IPS-18c (cell line): ENCODE data around the gene ADAMTS19.

Source experiments
- H3K4me3 ChIP-seq: 2 replicates; pipeline ENCODE4 v1.7.0; 2013; ENCODE audit warnings: low read depth, mild to moderate bottlenecking, low read length, moderate library complexity; ENCODE audit not compliant: insufficient read depth
- H3K9me3 ChIP-seq: one replicate; pipeline ENCODE4 v1.6.1; 2013; ENCODE audit warnings: mild to moderate bottlenecking, low read length, moderate library complexity; ENCODE audit not compliant: control insufficient read depth, insufficient read depth

ADAMTS19 gene

GRCh38 chr5:129460936-129461710, 1.0 kb downstream of the ADAMTS19 start:
- H3K4me3 ChIP-seq, result peak overlapping the region; percentile 67
- no peaks in the 10 kb centered on the region for H3K9me3 ChIP-seq

DNA sequence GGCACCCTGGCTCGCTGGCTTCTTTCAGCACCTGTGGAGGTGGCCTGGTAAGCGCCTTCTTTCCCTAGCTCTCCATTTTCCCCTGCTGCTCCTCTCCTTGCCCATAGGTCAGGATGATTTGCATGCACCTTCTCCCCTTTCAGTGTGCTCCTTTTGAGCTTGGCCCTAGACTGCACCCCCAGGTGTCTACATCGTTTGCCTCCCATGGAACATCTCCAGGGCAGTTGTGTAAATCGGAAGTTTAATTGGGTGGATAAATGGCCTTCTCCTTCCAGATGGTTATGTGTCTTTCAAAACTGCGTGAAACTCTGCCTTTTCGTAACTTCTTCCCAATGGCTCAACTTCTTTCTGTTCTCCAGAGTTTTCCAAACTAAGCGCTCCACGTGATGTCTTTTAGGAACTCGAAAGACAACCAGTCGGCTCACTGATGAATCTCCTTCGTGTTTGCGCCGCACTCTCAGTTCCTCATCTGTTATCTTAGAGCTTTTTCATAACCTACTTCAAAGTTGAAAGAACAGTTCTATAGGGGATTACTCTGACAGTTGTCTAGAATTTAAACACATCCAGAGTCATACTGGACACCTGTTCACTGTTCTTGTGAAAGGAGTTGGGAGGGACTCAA, 1.7 kb downstream of the ADAMTS19 start:
- Histone ChIP-seq H3K9me3 (no peaks in the 10 kb centered on the region), H3K4me3 (peak overlapping the region; percentile 67)

GRCh38 chr5:129465776-129466344, 5.8 kb downstream of the ADAMTS19 start:
- no peak overlapping the region for H3K4me3 ChIP-seq
- no peaks in the 10 kb centered on the region for H3K9me3 ChIP-seq

- Histone ChIP-seq H3K9me3 (no peaks in the 10 kb centered on the region), H3K4me3 (no peak overlapping the region)
These were observed 14.4 kb downstream of the ADAMTS19 start for GRCh38 chr5:129474544-129474943.

DNA sequence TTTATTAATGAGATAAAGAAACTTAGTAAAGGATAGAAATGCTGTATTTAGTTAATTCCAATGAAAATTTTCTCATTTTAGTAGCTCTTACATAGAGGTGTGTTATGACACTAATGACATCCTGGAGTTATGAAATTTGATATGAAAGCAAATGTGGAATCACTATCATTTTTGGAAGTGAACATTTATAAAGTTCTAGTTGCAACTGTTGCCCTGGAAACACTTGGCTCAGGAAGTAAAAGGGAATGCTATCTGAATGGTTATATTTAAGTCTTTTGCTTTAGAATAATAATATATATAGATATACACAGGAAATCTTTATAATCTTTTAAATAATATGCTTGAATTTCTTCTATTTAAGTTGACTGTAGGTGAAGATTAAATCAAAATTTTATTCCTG, 16.7 kb downstream of the ADAMTS19 start:
- Histone ChIP-seq H3K9me3 (no peaks in the 10 kb centered on the region), H3K4me3 (no peak overlapping the region)

DNA sequence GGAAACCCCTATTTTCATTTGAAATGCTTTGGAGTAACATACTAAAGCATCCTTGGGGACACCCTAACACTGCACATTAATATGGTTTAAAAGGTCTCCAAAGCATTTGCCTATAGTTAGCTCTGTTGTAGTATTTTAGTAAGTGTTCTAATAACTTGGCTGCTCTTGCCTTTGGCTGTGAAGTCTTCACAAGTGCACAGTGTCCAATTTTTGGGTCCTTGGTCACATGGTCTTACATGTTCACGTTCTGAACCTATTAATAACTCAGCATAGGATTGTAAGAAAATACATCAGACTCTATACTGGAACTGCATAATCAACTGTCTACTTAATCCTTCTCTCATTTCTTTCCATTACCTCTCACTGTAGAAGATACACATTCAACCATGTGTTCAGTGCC, 17.4 kb downstream of the ADAMTS19 start:
- H3K4me3 ChIP-seq, result no peak overlapping the region
- no peaks in the 10 kb centered on the region for H3K9me3 ChIP-seq

GRCh38 chr5:129481161-129481560, 21.1 kb downstream of the ADAMTS19 start:
- no peak overlapping the region for H3K4me3 ChIP-seq
- H3K9me3 ChIP-seq, result no peaks in the 10 kb centered on the region

- Histone ChIP-seq H3K9me3 (no peaks in the 10 kb centered on the region), H3K4me3 (no peak overlapping the region)
These were observed 36.3 kb downstream of the ADAMTS19 start for GRCh38 chr5:129496421-129496820.

GRCh38 chr5:129496864-129497595, 36.9 kb downstream of the ADAMTS19 start:
- Histone ChIP-seq H3K4me3 (no peak overlapping the region), H3K9me3 (no peaks in the 10 kb centered on the region)

DNA sequence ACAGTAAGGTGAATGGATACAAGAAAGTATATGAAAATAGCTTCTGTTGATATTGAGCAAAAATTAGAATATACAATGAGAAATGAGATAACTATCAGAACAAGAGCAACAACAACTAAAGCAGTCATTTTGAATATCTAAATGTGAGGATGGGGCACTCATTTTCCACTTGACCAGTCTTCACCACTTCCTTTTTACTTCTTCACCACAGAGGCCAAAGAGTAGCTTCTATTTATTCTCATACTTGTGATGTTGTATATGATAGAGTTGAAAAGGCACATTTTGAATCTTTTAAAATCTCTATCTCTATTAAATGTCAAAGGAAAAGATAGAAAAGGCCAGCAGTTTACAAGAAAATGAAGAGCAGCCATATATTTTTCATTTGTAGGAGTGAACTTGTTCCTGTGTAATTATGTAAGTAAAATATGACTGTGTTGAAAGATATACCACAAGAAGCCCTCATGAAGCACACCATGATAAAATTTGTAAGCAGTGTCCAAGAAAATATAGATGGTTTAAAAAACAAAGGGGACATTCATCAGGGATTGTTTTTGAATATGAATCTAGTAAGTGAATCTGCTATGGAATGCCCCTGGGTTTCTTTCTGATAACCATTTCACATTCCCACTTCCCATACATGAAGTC, 39.2 kb downstream of the ADAMTS19 start:
- H3K4me3 ChIP-seq, result no peak overlapping the region
- no peaks in the 10 kb centered on the region for H3K9me3 ChIP-seq

- H3K4me3 ChIP-seq, result no peak overlapping the region
These were observed 40.0 kb downstream of the ADAMTS19 start for GRCh38 chr5:129500101-129500500.

DNA sequence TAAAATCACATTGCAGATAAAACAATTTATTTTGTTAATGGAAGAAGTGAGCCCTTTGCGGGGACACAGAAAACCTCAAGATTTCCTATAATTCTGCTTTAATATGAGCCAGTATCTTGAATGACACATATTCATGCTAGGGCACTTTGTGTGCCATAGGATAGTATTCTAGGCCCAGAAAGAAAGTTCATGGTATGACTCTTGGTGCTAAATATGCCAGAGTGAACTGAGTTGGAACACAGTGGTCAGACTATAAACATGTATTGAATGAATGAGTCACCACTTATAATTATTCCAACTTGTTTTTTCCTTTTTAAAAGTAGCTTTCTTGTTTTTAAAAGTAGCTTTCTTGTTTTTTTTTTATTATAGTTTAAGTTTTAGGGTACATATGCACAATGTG, 46.0 kb downstream of the ADAMTS19 start:
- Histone ChIP-seq H3K9me3 (no peaks in the 10 kb centered on the region), H3K4me3 (no peak overlapping the region)

More at GRCh38 chr5:129500101-129500500, 40.0 kb downstream of the ADAMTS19 start:
- H3K9me3 ChIP-seq, result no peaks in the 10 kb centered on the region

DNA sequence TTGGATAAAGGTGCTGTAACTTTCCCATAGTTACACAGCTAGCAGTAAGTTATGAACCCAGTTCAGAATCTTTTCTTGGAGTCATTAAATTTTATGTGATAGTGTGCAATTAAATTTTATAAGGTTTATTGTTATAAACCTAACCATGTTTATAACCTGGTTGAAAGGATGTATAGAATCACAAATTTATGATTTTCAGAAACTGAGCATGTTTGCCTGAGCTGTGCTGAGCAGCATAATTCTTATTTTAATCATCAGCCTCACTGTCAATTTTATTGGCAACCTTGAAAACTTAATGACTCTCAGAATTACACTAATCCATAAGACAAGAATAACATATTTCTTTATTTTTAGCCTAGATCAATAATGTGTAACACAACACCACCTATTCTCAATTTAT, 46.9 kb downstream of the ADAMTS19 start:
- no peaks in the 10 kb centered on the region for H3K9me3 ChIP-seq
- no peak overlapping the region for H3K4me3 ChIP-seq

- Histone ChIP-seq H3K4me3 (no peak overlapping the region), H3K9me3 (no peaks in the 10 kb centered on the region)
These were observed 47.4 kb downstream of the ADAMTS19 start for GRCh38 chr5:129507527-129507926.

- H3K9me3 ChIP-seq, result no peaks in the 10 kb centered on the region
- H3K4me3 ChIP-seq, result no peak overlapping the region
These were observed 48.5 kb downstream of the ADAMTS19 start for GRCh38 chr5:129508606-129509005.

GRCh38 chr5:129509363-129509975, 49.4 kb downstream of the ADAMTS19 start:
- Histone ChIP-seq H3K9me3 (no peaks in the 10 kb centered on the region), H3K4me3 (no peak overlapping the region)

DNA sequence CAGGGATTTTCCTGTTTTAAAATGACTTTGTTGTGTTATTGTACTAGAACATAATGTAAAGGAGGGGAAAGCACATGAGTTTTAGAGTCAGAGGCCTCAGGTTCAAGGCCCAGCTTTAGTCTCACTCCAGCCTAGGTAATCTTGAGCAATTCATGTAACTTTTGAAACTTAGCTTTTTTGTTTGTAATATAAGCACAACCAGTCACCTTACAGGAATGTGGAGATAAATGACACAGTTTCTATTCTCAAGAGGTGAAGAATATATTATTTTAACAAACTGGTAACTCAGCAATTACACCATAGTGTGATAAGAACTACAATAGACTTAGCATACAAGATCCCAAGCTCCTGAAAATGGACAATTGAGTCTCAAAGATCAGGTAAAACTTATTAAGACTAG, 51.2 kb downstream of the ADAMTS19 start:
- Histone ChIP-seq H3K9me3 (no peaks in the 10 kb centered on the region), H3K4me3 (no peak overlapping the region)
